Stomach (tissue), 4 donors: ENCODE data around the gene TMC5.

ENCODE experiments used
- CTCF ChIP-seq, 7 experiments: fragments of 450-650 bp in 4 of 7; fragments of 200-600 bp in 3 of 7; sonication (generic) in 3 of 7; IDR thresholded peaks; one replicate each; pipeline ENCODE4 v1.5.1; 2016 to 2019; ENCODE audit warnings: antibody characterized with exemption in 7 of 7, control low read depth in 2 of 7, mild to moderate bottlenecking in 1 of 7
- EP300 ChIP-seq: sonication (generic); formaldehyde crosslinking; IDR thresholded peaks from one replicate; pipeline ENCODE4 v1.6.1; 2017; ENCODE audit warnings: antibody characterized with exemption
- POLR2A ChIP-seq, 4 donors: fragments of 450-650 bp; IDR thresholded peaks; one replicate each; pipeline ENCODE4 v1.6.1; 2016; ENCODE audit warnings: antibody characterized with exemption in 4 of 4, control low read depth in 2 of 4, mild to moderate bottlenecking in 1 of 4, moderate library complexity in 1 of 4
- POLR2AphosphoS5 ChIP-seq, 3 donors: sonication (generic); formaldehyde crosslinking; IDR thresholded peaks; one replicate each; pipeline ENCODE4 v1.6.1; 2016; ENCODE audit warnings: antibody characterized with exemption in 3 of 3

GRCh38 chr16:19524356-19524615 lies 106.6 kb downstream of the TMC5 start:
- TF ChIP-seq CTCF (IDR thresholded peaks at IDR 0.05), result no peak
- no peak for TF ChIP-seq POLR2A (IDR thresholded peaks at IDR 0.05)
- no peak for TF ChIP-seq POLR2AphosphoS5 (IDR thresholded peaks at IDR 0.05)
- TF ChIP-seq EP300, result no peak
